Prostate gland (tissue), 2 donors: ENCODE measurements around the gene CARMIL1.

ENCODE experiments used
- POLR2A ChIP-seq: fragments of 450-650 bp; IDR thresholded peaks from one replicate; pipeline ENCODE4 v1.6.1; 2016; ENCODE audit warnings: antibody characterized with exemption, mild to moderate bottlenecking
- POLR2AphosphoS5 ChIP-seq: sonication (generic); formaldehyde crosslinking; IDR thresholded peaks from one replicate; pipeline ENCODE4 v1.6.1; 2017; ENCODE audit warnings: antibody characterized with exemption
- TF ChIP-seq, protein P1 (sequence below), 4 experiments: fragments of 200-600 bp in 2 of 4; fragments of 450-650 bp in 2 of 4; sonication (generic) in 2 of 4; IDR thresholded peaks; 1 replicate in 3 of 4; 2 replicates in 1 of 4; pipeline ENCODE4 v1.5.1; 2016 to 2019; ENCODE audit warnings: antibody characterized with exemption in 4 of 4, mild to moderate bottlenecking in 2 of 4, moderate library complexity in 2 of 4

DNA sequence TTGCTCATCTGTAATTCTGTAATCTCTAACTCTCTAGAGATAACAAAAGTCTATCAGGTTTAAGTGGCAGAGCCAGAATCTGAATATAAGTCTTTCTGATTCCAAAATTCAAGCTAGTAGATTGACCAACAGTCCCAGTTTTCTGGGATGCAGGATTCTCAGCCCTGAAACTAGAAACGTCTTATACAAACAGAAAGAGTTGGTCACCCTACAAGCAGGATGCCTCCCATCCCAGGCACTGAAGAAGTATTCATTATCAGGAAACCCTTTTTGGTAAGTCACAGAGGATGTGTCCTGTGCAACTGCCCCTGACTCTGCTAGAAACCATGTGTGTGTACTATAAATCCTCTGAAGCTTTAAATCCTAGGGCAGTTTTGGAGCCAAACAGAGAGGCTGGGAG is 135.0 kb downstream of the CARMIL1 start:
- TF ChIP-seq POLR2A (no peak), POLR2AphosphoS5 (no peak)
- TF ChIP-seq, protein P1, sequence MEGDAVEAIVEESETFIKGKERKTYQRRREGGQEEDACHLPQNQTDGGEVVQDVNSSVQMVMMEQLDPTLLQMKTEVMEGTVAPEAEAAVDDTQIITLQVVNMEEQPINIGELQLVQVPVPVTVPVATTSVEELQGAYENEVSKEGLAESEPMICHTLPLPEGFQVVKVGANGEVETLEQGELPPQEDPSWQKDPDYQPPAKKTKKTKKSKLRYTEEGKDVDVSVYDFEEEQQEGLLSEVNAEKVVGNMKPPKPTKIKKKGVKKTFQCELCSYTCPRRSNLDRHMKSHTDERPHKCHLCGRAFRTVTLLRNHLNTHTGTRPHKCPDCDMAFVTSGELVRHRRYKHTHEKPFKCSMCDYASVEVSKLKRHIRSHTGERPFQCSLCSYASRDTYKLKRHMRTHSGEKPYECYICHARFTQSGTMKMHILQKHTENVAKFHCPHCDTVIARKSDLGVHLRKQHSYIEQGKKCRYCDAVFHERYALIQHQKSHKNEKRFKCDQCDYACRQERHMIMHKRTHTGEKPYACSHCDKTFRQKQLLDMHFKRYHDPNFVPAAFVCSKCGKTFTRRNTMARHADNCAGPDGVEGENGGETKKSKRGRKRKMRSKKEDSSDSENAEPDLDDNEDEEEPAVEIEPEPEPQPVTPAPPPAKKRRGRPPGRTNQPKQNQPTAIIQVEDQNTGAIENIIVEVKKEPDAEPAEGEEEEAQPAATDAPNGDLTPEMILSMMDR (IDR thresholded peaks at IDR 0.05): no peak
